ENCODE data around the gene STK4. TPM values are rescaled to one million over a fixed set of nuclear protein-coding genes. Genes with fewer than 3 reads are reported as not detected.

The STK4 gene
- total RNA-seq, 4 donors from 2014 or later: 26.9 to 33.5 (median 28.8) TPM

- no peak overlapping the region for H3K27ac ChIP-seq
- WGBS, 2 donors (ENCODE audit: low coverage in 1 of 2): 71 to 77% methylated on average over 7 of the region's 7 CpGs
Measured at GRCh38 chr20:45052698-45053429, 86.6 kb downstream of the STK4 start.

GRCh38 chr20:45053430-45054351 is 87.4 kb downstream of the STK4 start:
- 67 to 71% methylated on average over 3 to 5 of the region's 8 CpGs for WGBS, 2 donors (ENCODE audit: low coverage in 1 of 2)
- Histone ChIP-seq H3K36me3 (peaks cover 0 to 19% of the 10 kb centered on the region in 2 donors), H3K27me3 (no peaks in the 10 kb centered on the region), H3K4me1 (peaks cover 0 to 39% (median 0%) of the 10 kb centered on the region in 3 donors), H3K9me3 (no peaks in the 10 kb centered on the region), H3K4me3 (no peak overlapping the region), H3K27ac (no peak overlapping the region)
- no peak for ATAC-seq
- TF ChIP-seq POLR2AphosphoS5 (IDR thresholded peaks at IDR 0.05): no peak
- no peak for TF ChIP-seq POLR2A (IDR thresholded peaks at IDR 0.05)
- no peak for TF ChIP-seq CTCF (IDR thresholded peaks at IDR 0.05)
- no peak for TF ChIP-seq EP300 (IDR thresholded peaks at IDR 0.05)

More at GRCh38 chr20:45052698-45053429, 86.6 kb downstream of the STK4 start:
- no peaks in the 10 kb centered on the region for H3K9me3 ChIP-seq
- peaks cover 0 to 19% of the 10 kb centered on the region in 2 donors for H3K36me3 ChIP-seq
- H3K4me1 ChIP-seq: peaks cover 0 to 39% (median 0%) of the 10 kb centered on the region in 3 donors
- no peak for ATAC-seq
- H3K27me3 ChIP-seq: no peaks in the 10 kb centered on the region
- TF ChIP-seq CTCF (IDR thresholded peaks at IDR 0.05): no peak
- no peak for TF ChIP-seq POLR2AphosphoS5 (IDR thresholded peaks at IDR 0.05)
- TF ChIP-seq POLR2A (IDR thresholded peaks at IDR 0.05): no peak
- TF ChIP-seq EP300 (IDR thresholded peaks at IDR 0.05): no peak
- H3K4me3 ChIP-seq: no peak overlapping the region

- no peak for ATAC-seq
- Histone ChIP-seq H3K4me3 (no peak overlapping the region), H3K9me3 (no peaks in the 10 kb centered on the region), H3K4me1 (peaks cover 0 to 26% (median 0%) of the 10 kb centered on the region in 3 donors), H3K36me3 (peaks cover 0 to 19% of the 10 kb centered on the region in 2 donors), H3K27ac (no peak overlapping the region), H3K27me3 (no peaks in the 10 kb centered on the region)
- 94 to 95% methylated on average over 4 of the region's 4 CpGs for WGBS, 2 donors (ENCODE audit: low coverage in 1 of 2)
- TF ChIP-seq EP300 (IDR thresholded peaks at IDR 0.05) (no peak), CTCF (IDR thresholded peaks at IDR 0.05) (no peak), POLR2A (IDR thresholded peaks at IDR 0.05) (no peak), POLR2AphosphoS5 (IDR thresholded peaks at IDR 0.05) (no peak)
Measured at GRCh38 chr20:45055056-45055455, 88.7 kb downstream of the STK4 start.

GRCh38 chr20:45056473-45057173 is 90.3 kb downstream of the STK4 start:
- H3K36me3 ChIP-seq: peaks cover 0 to 19% of the 10 kb centered on the region in 2 donors
- H3K27me3 ChIP-seq: no peaks in the 10 kb centered on the region
- no peaks in the 10 kb centered on the region for H3K9me3 ChIP-seq
- WGBS, 2 donors (ENCODE audit: low coverage in 1 of 2): 84 to 100% methylated on average over 2 to 6 of the region's 8 CpGs
- TF ChIP-seq POLR2A (IDR thresholded peaks at IDR 0.05) (no peak), CTCF (IDR thresholded peaks at IDR 0.05) (no peak), POLR2AphosphoS5 (IDR thresholded peaks at IDR 0.05) (no peak), EP300 (IDR thresholded peaks at IDR 0.05) (no peak)
- no peak for ATAC-seq
- peaks cover 0 to 18% (median 0%) of the 10 kb centered on the region in 3 donors for H3K4me1 ChIP-seq
- H3K4me3 ChIP-seq: no peak overlapping the region
- no peak overlapping the region for H3K27ac ChIP-seq

Data from gastroesophageal sphincter (tissue), 4 donors.